HEK293 (cell line): ENCODE measurements around the gene RPL36AL.

ENCODE experiments used
- CTCF ChIA-PET: fragments of 350-600 bp; formaldehyde crosslinking; extraction: SDS; loops from one replicate; lab custom pipeline; 2021; ENCODE audit warnings: antibody characterized with exemption; lab: Yijun Ruan, JAX
- POLR2A ChIA-PET: fragments of 300-600 bp; formaldehyde crosslinking; extraction: SDS; loops from one replicate; lab custom pipeline; 2020; ENCODE audit warnings: antibody characterized with exemption, inconsistent platforms; lab: Yijun Ruan, JAX
- H3K27ac ChIP-seq: fragments of 200-500 bp; sonication (Bioruptor generic); 2 replicates; pipeline ENCODE4 v1.5.1; 2014; ENCODE audit warnings: low read depth, low read length, control low read depth, inconsistent platforms; ENCODE audit errors: extremely low read depth
- H3K36me3 ChIP-seq, 2 experiments: fragments of 200-500 bp in 1 of 2; sonication (Bioruptor generic) in 1 of 2; 1 replicate in 1 of 2; 2 replicates in 1 of 2; pipeline ENCODE4 v1.5.1; 2014 to 2017; ENCODE audit warnings: inconsistent platforms in 2 of 2, low read length in 2 of 2; ENCODE audit not compliant: control insufficient read depth in 2 of 2, insufficient read depth in 1 of 2
- H3K4me1 ChIP-seq: fragments of 200-500 bp; sonication (Bioruptor generic); 2 replicates; pipeline ENCODE4 v1.5.1; 2014; ENCODE audit warnings: mild to moderate bottlenecking, low read length, inconsistent platforms; ENCODE audit not compliant: control insufficient read depth, insufficient read depth
- H3K4me3 ChIP-seq: 2 replicates; pipeline ENCODE4 v1.5.1; 2011; ENCODE audit warnings: low read depth, mild to moderate bottlenecking, control low read depth, low read length, moderate library complexity
- H3K9me3 ChIP-seq: fragments of 200-500 bp; sonication (Bioruptor generic); 2 replicates; pipeline ENCODE4 v1.5.1; 2014; ENCODE audit warnings: low read depth, low read length, inconsistent platforms; ENCODE audit not compliant: control insufficient read depth, insufficient read depth
- GFI1B ChIP-seq: fragments of 450-650 bp; formaldehyde crosslinking; IDR thresholded peaks from 2 replicates; pipeline ENCODE4 v1.5.1; 2016; ENCODE audit warnings: missing biosample characterization, missing genetic modification characterization
- HOXA7 ChIP-seq: sonication (generic); formaldehyde crosslinking; IDR thresholded peaks from 2 replicates; pipeline ENCODE4 v1.8.1; 2022; ENCODE audit warnings: missing genetic modification reagents, borderline replicate concordance
- HOXC10 ChIP-seq: sonication (generic); formaldehyde crosslinking; IDR thresholded peaks from 2 replicates; pipeline ENCODE4 v1.8.1; 2023; ENCODE audit warnings: mild to moderate bottlenecking, missing genetic modification reagents
- PRDM1 ChIP-seq: fragments of 450-650 bp; formaldehyde crosslinking; IDR thresholded peaks from 2 replicates; pipeline ENCODE4; 2016; ENCODE audit warnings: missing biosample characterization, missing genetic modification characterization
- SETDB1 ChIP-seq: IDR thresholded peaks from one replicate; pipeline ENCODE4 v1.6.1; 2017; ENCODE audit warnings: mild to moderate bottlenecking, low read length, moderate library complexity, mixed read lengths; ENCODE audit not compliant: insufficient read length
- ZFP41 ChIP-seq: fragments of 450-650 bp; formaldehyde crosslinking; IDR thresholded peaks from 2 replicates; pipeline ENCODE4 v1.5.1; 2016; ENCODE audit warnings: missing biosample characterization, missing genetic modification characterization, borderline replicate concordance
- ZNF148 ChIP-seq: fragments of 450-650 bp; formaldehyde crosslinking; IDR thresholded peaks from 2 replicates; pipeline ENCODE4 v1.5.0; 2017; ENCODE audit warnings: missing biosample characterization, missing genetic modification characterization, borderline replicate concordance
- ZNF184 ChIP-seq: fragments of 450-650 bp; IDR thresholded peaks from 2 replicates; pipeline ENCODE4 v1.5.1; 2018; ENCODE audit warnings: missing biosample characterization, mild to moderate bottlenecking, missing genetic modification characterization
- ZNF623 ChIP-seq: fragments of 450-650 bp; formaldehyde crosslinking; IDR thresholded peaks from 2 replicates; pipeline ENCODE4 v1.5.1; 2016; ENCODE audit warnings: missing biosample characterization, missing genetic modification characterization
- ZNF658 ChIP-seq: fragments of 450-650 bp; formaldehyde crosslinking; IDR thresholded peaks from 2 replicates; pipeline ENCODE4; 2016; ENCODE audit warnings: missing biosample characterization, missing genetic modification characterization
- ZNF785 ChIP-seq: fragments of 450-650 bp; formaldehyde crosslinking; IDR thresholded peaks from 2 replicates; pipeline ENCODE4 v1.5.1; 2016; ENCODE audit warnings: missing biosample characterization, missing genetic modification characterization
- ZNF791 ChIP-seq: fragments of 450-650 bp; formaldehyde crosslinking; IDR thresholded peaks from 2 replicates; pipeline ENCODE4 v1.5.1; 2016; ENCODE audit warnings: missing biosample characterization, missing genetic modification characterization
- ZNF837 ChIP-seq: fragments of 450-650 bp; formaldehyde crosslinking; IDR thresholded peaks from 2 replicates; pipeline ENCODE4 v1.5.1; 2016; ENCODE audit warnings: missing biosample characterization, missing genetic modification characterization
- ZNF843 ChIP-seq: fragments of 450-650 bp; formaldehyde crosslinking; IDR thresholded peaks from 2 replicates; pipeline ENCODE4 v1.5.1; 2016; ENCODE audit warnings: missing biosample characterization, missing genetic modification characterization
- ZSCAN16 ChIP-seq: fragments of 450-650 bp; formaldehyde crosslinking; IDR thresholded peaks from 2 replicates; pipeline ENCODE4 v1.5.1; 2016; ENCODE audit warnings: missing biosample characterization, missing genetic modification characterization
- TF ChIP-seq, protein P1 (sequence below): fragments of 450-650 bp; formaldehyde crosslinking; IDR thresholded peaks from 2 replicates; pipeline ENCODE4 v1.5.1; 2016; ENCODE audit warnings: missing biosample characterization, missing genetic modification characterization, borderline replicate concordance
- TF ChIP-seq, protein P2 (sequence below): fragments of 450-650 bp; formaldehyde crosslinking; conservative IDR thresholded peaks from 2 replicates; pipeline ENCODE4 v1.5.1; 2016; ENCODE audit warnings: low read depth, missing biosample characterization, missing genetic modification characterization
- TF ChIP-seq, protein P3 (sequence below): fragments of 450-650 bp; IDR thresholded peaks from 2 replicates; pipeline ENCODE4 v1.5.1; 2018; ENCODE audit warnings: missing biosample characterization, mild to moderate bottlenecking, missing genetic modification characterization

RPL36AL gene

GRCh38 chr14:49614196-49614595 is 6.2 kb downstream of the RPL36AL start:
- POLR2A ChIA-PET = no interaction called here
- Histone ChIP-seq H3K9me3 (no peaks in the 10 kb centered on the region), H3K4me3 (no peak overlapping the region), H3K36me3 (peaks cover 27 to 38% of the 10 kb centered on the region in 2 experiments), H3K27ac (no peak overlapping the region), H3K4me1 (no peaks in the 10 kb centered on the region)
- TF ChIP-seq HOXC10 (CRISPR knock-in tag) = no peak
- TF ChIP-seq ZNF837 (tag by site-specific recombination) = no peak
- no peak for TF ChIP-seq HOXA7 (CRISPR knock-in tag)
- TF ChIP-seq ZNF791 (tag by site-specific recombination) = no peak
- TF ChIP-seq, protein P1, sequence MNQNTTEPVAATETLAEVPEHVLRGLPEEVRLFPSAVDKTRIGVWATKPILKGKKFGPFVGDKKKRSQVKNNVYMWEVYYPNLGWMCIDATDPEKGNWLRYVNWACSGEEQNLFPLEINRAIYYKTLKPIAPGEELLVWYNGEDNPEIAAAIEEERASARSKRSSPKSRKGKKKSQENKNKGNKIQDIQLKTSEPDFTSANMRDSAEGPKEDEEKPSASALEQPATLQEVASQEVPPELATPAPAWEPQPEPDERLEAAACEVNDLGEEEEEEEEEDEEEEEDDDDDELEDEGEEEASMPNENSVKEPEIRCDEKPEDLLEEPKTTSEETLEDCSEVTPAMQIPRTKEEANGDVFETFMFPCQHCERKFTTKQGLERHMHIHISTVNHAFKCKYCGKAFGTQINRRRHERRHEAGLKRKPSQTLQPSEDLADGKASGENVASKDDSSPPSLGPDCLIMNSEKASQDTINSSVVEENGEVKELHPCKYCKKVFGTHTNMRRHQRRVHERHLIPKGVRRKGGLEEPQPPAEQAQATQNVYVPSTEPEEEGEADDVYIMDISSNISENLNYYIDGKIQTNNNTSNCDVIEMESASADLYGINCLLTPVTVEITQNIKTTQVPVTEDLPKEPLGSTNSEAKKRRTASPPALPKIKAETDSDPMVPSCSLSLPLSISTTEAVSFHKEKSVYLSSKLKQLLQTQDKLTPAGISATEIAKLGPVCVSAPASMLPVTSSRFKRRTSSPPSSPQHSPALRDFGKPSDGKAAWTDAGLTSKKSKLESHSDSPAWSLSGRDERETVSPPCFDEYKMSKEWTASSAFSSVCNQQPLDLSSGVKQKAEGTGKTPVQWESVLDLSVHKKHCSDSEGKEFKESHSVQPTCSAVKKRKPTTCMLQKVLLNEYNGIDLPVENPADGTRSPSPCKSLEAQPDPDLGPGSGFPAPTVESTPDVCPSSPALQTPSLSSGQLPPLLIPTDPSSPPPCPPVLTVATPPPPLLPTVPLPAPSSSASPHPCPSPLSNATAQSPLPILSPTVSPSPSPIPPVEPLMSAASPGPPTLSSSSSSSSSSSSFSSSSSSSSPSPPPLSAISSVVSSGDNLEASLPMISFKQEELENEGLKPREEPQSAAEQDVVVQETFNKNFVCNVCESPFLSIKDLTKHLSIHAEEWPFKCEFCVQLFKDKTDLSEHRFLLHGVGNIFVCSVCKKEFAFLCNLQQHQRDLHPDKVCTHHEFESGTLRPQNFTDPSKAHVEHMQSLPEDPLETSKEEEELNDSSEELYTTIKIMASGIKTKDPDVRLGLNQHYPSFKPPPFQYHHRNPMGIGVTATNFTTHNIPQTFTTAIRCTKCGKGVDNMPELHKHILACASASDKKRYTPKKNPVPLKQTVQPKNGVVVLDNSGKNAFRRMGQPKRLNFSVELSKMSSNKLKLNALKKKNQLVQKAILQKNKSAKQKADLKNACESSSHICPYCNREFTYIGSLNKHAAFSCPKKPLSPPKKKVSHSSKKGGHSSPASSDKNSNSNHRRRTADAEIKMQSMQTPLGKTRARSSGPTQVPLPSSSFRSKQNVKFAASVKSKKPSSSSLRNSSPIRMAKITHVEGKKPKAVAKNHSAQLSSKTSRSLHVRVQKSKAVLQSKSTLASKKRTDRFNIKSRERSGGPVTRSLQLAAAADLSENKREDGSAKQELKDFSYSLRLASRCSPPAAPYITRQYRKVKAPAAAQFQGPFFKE = no peak
- TF ChIP-seq ZNF623 (tag by site-specific recombination) = no peak
- TF ChIP-seq, protein P2, sequence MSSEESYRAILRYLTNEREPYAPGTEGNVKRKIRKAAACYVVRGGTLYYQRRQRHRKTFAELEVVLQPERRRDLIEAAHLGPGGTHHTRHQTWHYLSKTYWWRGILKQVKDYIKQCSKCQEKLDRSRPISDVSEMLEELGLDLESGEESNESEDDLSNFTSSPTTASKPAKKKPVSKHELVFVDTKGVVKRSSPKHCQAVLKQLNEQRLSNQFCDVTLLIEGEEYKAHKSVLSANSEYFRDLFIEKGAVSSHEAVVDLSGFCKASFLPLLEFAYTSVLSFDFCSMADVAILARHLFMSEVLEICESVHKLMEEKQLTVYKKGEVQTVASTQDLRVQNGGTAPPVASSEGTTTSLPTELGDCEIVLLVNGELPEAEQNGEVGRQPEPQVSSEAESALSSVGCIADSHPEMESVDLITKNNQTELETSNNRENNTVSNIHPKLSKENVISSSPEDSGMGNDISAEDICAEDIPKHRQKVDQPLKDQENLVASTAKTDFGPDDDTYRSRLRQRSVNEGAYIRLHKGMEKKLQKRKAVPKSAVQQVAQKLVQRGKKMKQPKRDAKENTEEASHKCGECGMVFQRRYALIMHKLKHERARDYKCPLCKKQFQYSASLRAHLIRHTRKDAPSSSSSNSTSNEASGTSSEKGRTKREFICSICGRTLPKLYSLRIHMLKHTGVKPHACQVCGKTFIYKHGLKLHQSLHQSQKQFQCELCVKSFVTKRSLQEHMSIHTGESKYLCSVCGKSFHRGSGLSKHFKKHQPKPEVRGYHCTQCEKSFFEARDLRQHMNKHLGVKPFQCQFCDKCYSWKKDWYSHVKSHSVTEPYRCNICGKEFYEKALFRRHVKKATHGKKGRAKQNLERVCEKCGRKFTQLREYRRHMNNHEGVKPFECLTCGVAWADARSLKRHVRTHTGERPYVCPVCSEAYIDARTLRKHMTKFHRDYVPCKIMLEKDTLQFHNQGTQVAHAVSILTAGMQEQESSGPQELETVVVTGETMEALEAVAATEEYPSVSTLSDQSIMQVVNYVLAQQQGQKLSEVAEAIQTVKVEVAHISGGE (tag by site-specific recombination) = no peak
- TF ChIP-seq ZNF658 = no peak
- TF ChIP-seq ZFP41 (tag by site-specific recombination) = no peak
- TF ChIP-seq SETDB1 = no peak
- TF ChIP-seq ZNF184 (tag by site-specific recombination) = no peak
- TF ChIP-seq ZNF148 (tag by site-specific recombination) = no peak
- TF ChIP-seq PRDM1 = no peak
- no peak for TF ChIP-seq ZNF843 (tag by site-specific recombination)
- TF ChIP-seq ZSCAN16 = no peak
- TF ChIP-seq, protein P3, sequence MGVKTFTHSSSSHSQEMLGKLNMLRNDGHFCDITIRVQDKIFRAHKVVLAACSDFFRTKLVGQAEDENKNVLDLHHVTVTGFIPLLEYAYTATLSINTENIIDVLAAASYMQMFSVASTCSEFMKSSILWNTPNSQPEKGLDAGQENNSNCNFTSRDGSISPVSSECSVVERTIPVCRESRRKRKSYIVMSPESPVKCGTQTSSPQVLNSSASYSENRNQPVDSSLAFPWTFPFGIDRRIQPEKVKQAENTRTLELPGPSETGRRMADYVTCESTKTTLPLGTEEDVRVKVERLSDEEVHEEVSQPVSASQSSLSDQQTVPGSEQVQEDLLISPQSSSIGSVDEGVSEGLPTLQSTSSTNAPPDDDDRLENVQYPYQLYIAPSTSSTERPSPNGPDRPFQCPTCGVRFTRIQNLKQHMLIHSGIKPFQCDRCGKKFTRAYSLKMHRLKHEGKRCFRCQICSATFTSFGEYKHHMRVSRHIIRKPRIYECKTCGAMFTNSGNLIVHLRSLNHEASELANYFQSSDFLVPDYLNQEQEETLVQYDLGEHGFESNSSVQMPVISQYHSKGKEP (tag by site-specific recombination) = no peak
- no peak for TF ChIP-seq ZNF785 (tag by site-specific recombination)
- no peak for TF ChIP-seq GFI1B (tag by site-specific recombination)
- CTCF ChIA-PET = interaction anchor here (1.8 kb wide), 1 partner anchor 153 kb away, joined by 8 read pairs; no protein-coding TSS in a partner anchor
